Type B pancreatic cell (in vitro differentiated cells): ENCODE results near the gene EREG. TPM values are rescaled to one million over a fixed set of nuclear protein-coding genes. Genes with fewer than 3 reads are reported as not detected.
A peak's percentile ranks its signal among the peaks of the same experiment; 100 is the strongest.

Source experiments
- DNase-seq: peaks from one replicate; pipeline ENCODE4 v3.0.0; 2021; ENCODE audit warnings: mixed read lengths; ENCODE audit not compliant: unreplicated experiment; ENCODE audit errors: extremely low spot score
- H3K27ac Mint-ChIP-seq: 2 replicates; pipeline ENCODE4 v1.8.0; 2021; ENCODE audit warnings: mild to moderate bottlenecking, mixed read lengths
- H3K27me3 Mint-ChIP-seq: 2 replicates; pipeline ENCODE4 v1.8.0; 2021; ENCODE audit warnings: mixed read lengths
- H3K36me3 Mint-ChIP-seq: 2 replicates; pipeline ENCODE4 v1.8.0; 2021; ENCODE audit warnings: mixed read lengths
- H3K4me1 Mint-ChIP-seq: one replicate; pipeline ENCODE4 v1.8.0; 2021; ENCODE audit warnings: mixed read lengths; ENCODE audit not compliant: unreplicated experiment
- H3K4me3 Mint-ChIP-seq: 2 replicates; pipeline ENCODE4 v1.8.0; 2021; ENCODE audit warnings: mild to moderate bottlenecking, mixed read lengths
- H3K9me3 Mint-ChIP-seq: 2 replicates; pipeline ENCODE4 v1.8.0; 2021; ENCODE audit warnings: mixed read lengths
- total RNA-seq: library from RNA; stranded (reverse); gene quantifications from 2 replicates; pipeline ENCODE4 v1.2.1, GENCODE V29; 2021; ENCODE audit warnings: low replicate concordance
- TF ChIP-seq, protein P1 (sequence below): fragments of 200-600 bp; sonication (generic); conservative IDR thresholded peaks from 2 replicates; pipeline ENCODE4 v1.5.0; 2021; ENCODE audit warnings: antibody characterized with exemption, mild to moderate bottlenecking

Gene EREG
- total RNA-seq, 1 donor from 2014 or later: 3.1 TPM

DNA sequence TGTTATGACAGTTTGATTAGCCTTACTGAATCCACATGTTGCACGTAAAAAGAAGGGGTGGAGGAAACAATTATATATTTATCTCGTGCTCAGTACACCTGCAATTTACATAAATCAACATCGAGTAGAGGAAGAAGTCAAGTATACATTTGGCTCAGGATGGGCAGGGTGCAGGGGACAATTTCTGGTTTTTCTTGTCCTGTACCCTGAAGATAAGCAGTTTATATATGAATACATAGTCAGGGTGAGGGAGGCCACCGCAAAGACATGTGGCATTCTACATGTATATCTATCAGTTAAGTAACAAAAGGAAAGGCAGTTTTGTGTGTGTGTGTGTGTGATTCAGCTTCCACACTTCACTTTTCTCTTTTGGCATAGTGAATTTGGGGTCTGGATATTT, 11.1 kb upstream of the EREG start:
- Mint-ChIP-seq H3K27ac (peak overlapping the region; percentile 7), H3K36me3 (no peaks in the 10 kb centered on the region), H3K4me1 (no peaks in the 10 kb centered on the region), H3K9me3 (no peaks in the 10 kb centered on the region), H3K27me3 (peaks cover 7% of the 10 kb centered on the region), H3K4me3 (no peak overlapping the region)
- TF ChIP-seq, protein P1, sequence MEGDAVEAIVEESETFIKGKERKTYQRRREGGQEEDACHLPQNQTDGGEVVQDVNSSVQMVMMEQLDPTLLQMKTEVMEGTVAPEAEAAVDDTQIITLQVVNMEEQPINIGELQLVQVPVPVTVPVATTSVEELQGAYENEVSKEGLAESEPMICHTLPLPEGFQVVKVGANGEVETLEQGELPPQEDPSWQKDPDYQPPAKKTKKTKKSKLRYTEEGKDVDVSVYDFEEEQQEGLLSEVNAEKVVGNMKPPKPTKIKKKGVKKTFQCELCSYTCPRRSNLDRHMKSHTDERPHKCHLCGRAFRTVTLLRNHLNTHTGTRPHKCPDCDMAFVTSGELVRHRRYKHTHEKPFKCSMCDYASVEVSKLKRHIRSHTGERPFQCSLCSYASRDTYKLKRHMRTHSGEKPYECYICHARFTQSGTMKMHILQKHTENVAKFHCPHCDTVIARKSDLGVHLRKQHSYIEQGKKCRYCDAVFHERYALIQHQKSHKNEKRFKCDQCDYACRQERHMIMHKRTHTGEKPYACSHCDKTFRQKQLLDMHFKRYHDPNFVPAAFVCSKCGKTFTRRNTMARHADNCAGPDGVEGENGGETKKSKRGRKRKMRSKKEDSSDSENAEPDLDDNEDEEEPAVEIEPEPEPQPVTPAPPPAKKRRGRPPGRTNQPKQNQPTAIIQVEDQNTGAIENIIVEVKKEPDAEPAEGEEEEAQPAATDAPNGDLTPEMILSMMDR: no peak
- no peak for DNase-seq

DNA sequence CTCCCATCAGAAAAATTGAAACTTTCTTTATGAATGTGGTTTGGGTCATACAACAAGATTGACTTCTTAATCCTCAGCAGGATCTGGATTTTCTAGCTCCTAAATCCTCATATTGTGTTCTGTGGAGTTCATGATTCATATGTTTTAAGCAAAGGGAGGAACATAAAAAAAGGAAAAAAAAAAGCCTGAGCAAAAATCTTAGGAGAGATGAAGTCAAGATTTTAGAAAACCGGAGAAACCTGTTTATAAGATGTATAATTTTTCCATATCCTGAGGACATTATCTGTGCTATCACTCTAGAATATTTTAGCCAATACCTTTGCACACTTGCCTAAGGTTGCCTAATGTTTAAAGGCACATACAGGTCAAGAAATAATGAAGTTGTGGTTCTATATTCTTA, 7.0 kb upstream of the EREG start:
- H3K27me3 Mint-ChIP-seq: peaks cover 4% of the 10 kb centered on the region
- H3K27ac Mint-ChIP-seq: no peak overlapping the region
- no peak for DNase-seq
- no peaks in the 10 kb centered on the region for H3K4me1 Mint-ChIP-seq
- no peaks in the 10 kb centered on the region for H3K36me3 Mint-ChIP-seq
- TF ChIP-seq, protein P1: no peak
- H3K4me3 Mint-ChIP-seq: no peak overlapping the region
- no peaks in the 10 kb centered on the region for H3K9me3 Mint-ChIP-seq

DNA sequence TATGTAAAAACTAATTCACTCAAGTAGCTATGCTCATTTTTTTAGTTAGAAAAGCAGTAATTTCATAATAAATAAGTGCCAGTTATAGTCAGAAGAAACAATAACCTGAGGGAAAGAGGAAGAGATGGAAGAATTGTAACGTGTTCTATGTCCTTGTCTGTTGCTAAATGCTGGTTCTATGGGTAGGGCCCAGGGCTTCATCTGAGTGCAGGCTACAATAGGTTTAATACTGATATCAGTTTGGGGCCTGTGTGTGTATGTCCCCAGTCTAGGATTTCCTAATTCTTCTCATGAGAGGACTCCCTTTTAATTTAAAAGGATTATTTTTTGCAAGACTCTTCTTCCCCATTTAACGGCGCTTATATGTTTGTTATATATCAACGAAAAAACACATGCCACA, 3.3 kb upstream of the EREG start:
- Mint-ChIP-seq H3K4me3 (no peak overlapping the region), H3K36me3 (no peaks in the 10 kb centered on the region), H3K27me3 (peaks cover 33% of the 10 kb centered on the region), H3K9me3 (no peaks in the 10 kb centered on the region), H3K27ac (no peak overlapping the region), H3K4me1 (no peaks in the 10 kb centered on the region)
- TF ChIP-seq, protein P1: no peak
- no peak for DNase-seq

DNA sequence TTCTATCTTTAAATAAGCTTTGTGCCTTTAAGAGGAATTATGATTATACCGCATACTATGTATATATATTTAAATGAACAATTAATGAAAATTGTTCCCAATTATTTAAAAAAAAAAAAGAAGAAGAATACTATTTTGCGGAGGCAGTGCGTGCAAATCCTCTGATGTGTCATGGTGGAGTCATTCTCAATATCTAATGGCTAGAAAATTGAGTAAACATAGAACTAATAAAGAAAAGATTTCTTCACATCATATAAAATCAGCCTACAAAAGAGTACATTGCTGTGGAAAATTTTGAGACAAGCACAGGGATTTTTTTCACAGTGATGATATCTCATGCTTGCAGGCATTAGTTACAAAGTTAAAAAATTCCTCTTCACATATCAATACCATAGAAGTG, 2.6 kb upstream of the EREG start:
- Mint-ChIP-seq H3K4me3 (no peak overlapping the region), H3K4me1 (no peaks in the 10 kb centered on the region)

DNA sequence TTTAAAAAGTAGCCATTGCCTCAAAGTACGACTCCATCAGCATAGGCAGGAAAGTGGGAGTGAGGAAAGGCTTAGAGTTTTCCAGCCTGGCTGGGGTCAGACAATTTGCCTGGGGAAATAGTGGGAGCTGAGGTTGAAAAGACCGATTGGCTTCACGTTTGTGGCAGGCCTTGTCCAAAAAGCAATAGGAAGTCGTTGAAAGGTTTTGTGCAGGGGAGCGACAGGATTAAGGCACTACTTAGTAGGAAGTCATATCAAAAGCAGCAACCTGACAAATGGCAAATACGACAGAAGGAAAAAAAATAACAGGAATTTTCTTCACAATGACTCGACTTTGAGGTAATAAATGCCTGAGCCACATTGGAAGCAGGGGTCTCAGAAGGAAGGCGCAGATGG, 691 bp upstream of the EREG start:
- no peak for DNase-seq
- Mint-ChIP-seq H3K4me3 (peak overlapping the region; percentile 89), H3K27me3 (peaks cover 52% of the 10 kb centered on the region), H3K36me3 (no peaks in the 10 kb centered on the region), H3K27ac (peak overlapping the region; percentile 62), H3K4me1 (no peaks in the 10 kb centered on the region), H3K9me3 (no peaks in the 10 kb centered on the region)
- TF ChIP-seq, protein P1: no peak

More for the DNA sequence above, 2.6 kb upstream of the EREG start:
- peaks cover 37% of the 10 kb centered on the region for H3K27me3 Mint-ChIP-seq
- no peak overlapping the region for H3K27ac Mint-ChIP-seq
- no peaks in the 10 kb centered on the region for H3K9me3 Mint-ChIP-seq
- H3K36me3 Mint-ChIP-seq: no peaks in the 10 kb centered on the region
- TF ChIP-seq, protein P1: no peak
- no peak for DNase-seq

DNA sequence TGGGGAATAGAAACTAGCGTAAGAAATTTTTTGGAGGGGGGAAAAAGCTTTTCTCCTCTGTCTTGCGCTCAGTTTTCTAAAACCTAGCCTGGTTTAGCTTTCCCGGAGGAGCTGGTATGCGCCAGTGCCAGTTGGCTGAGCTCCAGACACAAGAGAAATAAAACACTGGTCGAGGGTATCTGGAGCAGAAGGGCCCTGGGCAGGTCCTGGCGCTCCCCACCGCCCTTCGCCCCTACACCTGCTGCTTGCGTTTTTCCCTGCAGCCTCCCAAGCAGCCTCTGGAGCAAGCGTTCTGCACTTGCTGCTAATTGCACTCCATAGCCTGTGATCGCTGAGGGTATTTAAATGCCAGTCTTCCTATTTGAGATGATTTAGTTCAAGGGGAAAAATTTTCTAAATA, 816 bp downstream of the EREG start:
- no peak overlapping the region for H3K27ac Mint-ChIP-seq
- H3K36me3 Mint-ChIP-seq: no peaks in the 10 kb centered on the region
- peaks cover 53% of the 10 kb centered on the region for H3K27me3 Mint-ChIP-seq
- TF ChIP-seq, protein P1: no peak
- H3K4me1 Mint-ChIP-seq: no peaks in the 10 kb centered on the region
- peak overlapping the region; percentile 89 for H3K4me3 Mint-ChIP-seq
- no peaks in the 10 kb centered on the region for H3K9me3 Mint-ChIP-seq
- no peak for DNase-seq
